EH (cell line): ENCODE data around the gene DPY19L3.
"Not testable (repeated sequence)": the region's sequence is repeated elsewhere in the genome, so short reads cannot be mapped to it uniquely, and the experiment has no call there.

Experiments used
- DNase-seq: peaks from one replicate; pipeline ENCODE4 v3.0.0-alpha.2; 2015; ENCODE audit warnings: low read depth

Gene DPY19L3

GRCh38 chr19:32442650-32443049, 37.1 kb downstream of the DPY19L3 start:
- no peak for DNase-seq

GRCh38 chr19:32447534-32447933, 42.0 kb downstream of the DPY19L3 start:
- DNase-seq, result not testable (repeated sequence)

- no peak for DNase-seq
Measured at GRCh38 chr19:32448026-32448425, 42.5 kb downstream of the DPY19L3 start.

GRCh38 chr19:32450217-32450616, 44.6 kb downstream of the DPY19L3 start:
- DNase-seq, result no peak

GRCh38 chr19:32453736-32454135, 48.2 kb downstream of the DPY19L3 start:
- DNase-seq, result peak; percentile 20

GRCh38 chr19:32456406-32456805, 50.8 kb downstream of the DPY19L3 start:
- DNase-seq, result no peak

- no peak for DNase-seq
Measured at GRCh38 chr19:32457571-32458158, 52.1 kb downstream of the DPY19L3 start.

GRCh38 chr19:32458500-32459123, 53.0 kb downstream of the DPY19L3 start:
- DNase-seq, result no peak

GRCh38 chr19:32459204-32459865, 53.8 kb downstream of the DPY19L3 start:
- no peak for DNase-seq

GRCh38 chr19:32460476-32460875, 54.9 kb downstream of the DPY19L3 start:
- no peak for DNase-seq

GRCh38 chr19:32464279-32464678, 58.7 kb downstream of the DPY19L3 start:
- DNase-seq, result peak; percentile 21

- no peak for DNase-seq
Measured at GRCh38 chr19:32465176-32465575, 59.6 kb downstream of the DPY19L3 start.

GRCh38 chr19:32469795-32470194, 64.2 kb downstream of the DPY19L3 start:
- DNase-seq, result no peak

GRCh38 chr19:32471095-32471494, 65.5 kb downstream of the DPY19L3 start:
- no peak for DNase-seq

GRCh38 chr19:32471811-32472210, 66.2 kb downstream of the DPY19L3 start:
- no peak for DNase-seq

GRCh38 chr19:32475141-32476031, 69.8 kb downstream of the DPY19L3 start:
- DNase-seq, result no peak

- DNase-seq, result no peak
Measured at GRCh38 chr19:32476032-32476350, 70.4 kb downstream of the DPY19L3 start.

GRCh38 chr19:32480321-32480720, 74.8 kb downstream of the DPY19L3 start:
- no peak for DNase-seq

GRCh38 chr19:32483574-32483973, 78.0 kb downstream of the DPY19L3 start:
- no peak for DNase-seq

- DNase-seq, result no peak
Measured at GRCh38 chr19:32489971-32490370, 84.4 kb downstream of the DPY19L3 start.

- no peak for DNase-seq
Measured at GRCh38 chr19:32497391-32497790, 91.8 kb downstream of the DPY19L3 start.

GRCh38 chr19:32498648-32499200, 93.2 kb downstream of the DPY19L3 start:
- peak; percentile 6 for DNase-seq
